Measurements from ENCODE around the gene NSG1.

DNA sequence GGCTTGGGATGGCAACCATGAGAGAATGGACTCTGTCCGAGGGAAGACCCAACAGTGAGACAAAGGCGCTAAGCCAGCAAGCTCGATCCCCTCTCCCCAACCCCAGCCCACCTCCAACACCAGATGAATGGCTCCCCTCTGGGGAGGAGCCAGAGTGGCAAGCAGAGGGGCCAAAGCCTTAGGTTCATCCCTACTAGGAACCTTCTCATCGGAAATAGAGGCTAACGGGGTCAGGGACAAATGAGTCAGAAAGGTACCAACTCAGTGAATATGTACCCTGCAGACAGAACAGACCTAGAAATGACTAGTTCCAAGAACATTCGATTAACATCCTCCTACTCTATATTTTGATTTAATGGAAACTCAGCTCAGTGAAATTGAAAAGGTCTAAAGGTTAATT is 73.9 kb downstream of the NSG1 start:
- TF ChIP-seq, protein P1, sequence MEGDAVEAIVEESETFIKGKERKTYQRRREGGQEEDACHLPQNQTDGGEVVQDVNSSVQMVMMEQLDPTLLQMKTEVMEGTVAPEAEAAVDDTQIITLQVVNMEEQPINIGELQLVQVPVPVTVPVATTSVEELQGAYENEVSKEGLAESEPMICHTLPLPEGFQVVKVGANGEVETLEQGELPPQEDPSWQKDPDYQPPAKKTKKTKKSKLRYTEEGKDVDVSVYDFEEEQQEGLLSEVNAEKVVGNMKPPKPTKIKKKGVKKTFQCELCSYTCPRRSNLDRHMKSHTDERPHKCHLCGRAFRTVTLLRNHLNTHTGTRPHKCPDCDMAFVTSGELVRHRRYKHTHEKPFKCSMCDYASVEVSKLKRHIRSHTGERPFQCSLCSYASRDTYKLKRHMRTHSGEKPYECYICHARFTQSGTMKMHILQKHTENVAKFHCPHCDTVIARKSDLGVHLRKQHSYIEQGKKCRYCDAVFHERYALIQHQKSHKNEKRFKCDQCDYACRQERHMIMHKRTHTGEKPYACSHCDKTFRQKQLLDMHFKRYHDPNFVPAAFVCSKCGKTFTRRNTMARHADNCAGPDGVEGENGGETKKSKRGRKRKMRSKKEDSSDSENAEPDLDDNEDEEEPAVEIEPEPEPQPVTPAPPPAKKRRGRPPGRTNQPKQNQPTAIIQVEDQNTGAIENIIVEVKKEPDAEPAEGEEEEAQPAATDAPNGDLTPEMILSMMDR (IDR thresholded peaks at IDR 0.05; ENCODE audit: low read depth, low read length, poor library complexity, severe bottlenecking) = no peak
- TF ChIP-seq EZH2phosphoT487 (IDR thresholded peaks at IDR 0.05; ENCODE audit: borderline replicate concordance, low read length) = no peak

Data from DOHH2 (cell line).